Muscle of leg (tissue), 11 donors: Measurements from ENCODE around the gene ARHGAP24. TPM values are rescaled to one million over a fixed set of nuclear protein-coding genes. Genes with fewer than 3 reads are reported as not detected.

Experiments used
- DNase-seq: peaks from one replicate; pipeline ENCODE4 v3.0.0; 2013
- H3K27ac ChIP-seq: one replicate; pipeline ENCODE4 v1.5.1; 2013; ENCODE audit warnings: mild to moderate bottlenecking, low read length, control low read depth
- H3K27me3 ChIP-seq: one replicate; pipeline ENCODE4 v1.6.1; 2013; ENCODE audit warnings: low read length; ENCODE audit not compliant: control insufficient read depth, insufficient read depth
- H3K36me3 ChIP-seq: one replicate; pipeline ENCODE4 v1.6.1; 2013; ENCODE audit warnings: low read length; ENCODE audit not compliant: control insufficient read depth, insufficient read depth
- H3K4me1 ChIP-seq: one replicate; pipeline ENCODE4 v1.6.1; 2013; ENCODE audit warnings: low read length; ENCODE audit not compliant: control insufficient read depth, insufficient read depth
- H3K4me3 ChIP-seq: one replicate; pipeline ENCODE4 v1.5.1; 2013; ENCODE audit warnings: low read length, control low read depth
- H3K9me3 ChIP-seq: replicated peaks from 2 replicates; pipeline ENCODE4 v1.6.1; 2013; ENCODE audit warnings: low read depth, low read length; ENCODE audit not compliant: control insufficient read depth
- WGBS: methylation state at CpG from one replicate; pipeline ENCODE4 v1.1.5; 2013; ENCODE audit warnings: missing lambda C conversion rate; ENCODE audit not compliant: insufficient coverage; 5-methylcytosine and 5-hydroxymethylcytosine counted together
- polyA plus RNA-seq, 8 donors: library from polyadenylated mRNA; unstranded; fragments of 120-200 nt; gene quantifications; one replicate each; pipeline versions ENCODE4 v1.2.1 to v1.2.3, GENCODE V29; 2013; ENCODE audit warnings: inconsistent platforms in 1 of 8, low replicate concordance in 1 of 8; ENCODE audit not compliant: insufficient read length in 8 of 8, insufficient read depth in 1 of 8
- total RNA-seq: library from RNA; stranded (reverse); fragments of 120-200 nt; gene quantifications from one replicate; pipeline ENCODE4 v1.2.4, GENCODE V29; 2013

Gene ARHGAP24
- total and polyA plus RNA-seq, 9 donors, result 39.8 to 66.1 (median 48.9) TPM

DNA sequence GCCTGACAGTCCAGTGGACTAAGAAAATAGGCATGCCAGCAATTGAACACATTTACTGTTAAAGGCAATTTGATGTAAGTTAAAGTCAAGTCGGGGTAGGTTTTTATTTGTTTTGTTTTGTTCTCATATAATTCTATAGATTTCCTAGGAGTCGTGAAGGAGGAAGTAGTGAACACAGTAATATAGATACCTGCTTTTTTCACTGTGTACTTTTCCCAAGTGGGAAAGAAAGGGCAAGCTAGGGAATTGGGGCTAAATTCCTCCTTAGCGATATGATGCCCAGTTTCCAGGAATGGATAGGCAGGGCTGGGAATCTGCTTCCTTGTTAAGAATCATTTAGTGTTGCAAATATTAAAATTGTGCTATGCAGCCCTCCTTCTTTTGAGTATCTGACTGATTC lies 271.0 kb downstream of the ARHGAP24 start:
- Histone ChIP-seq H3K9me3 (no peaks in the 10 kb centered on the region), H3K36me3 (no peaks in the 10 kb centered on the region), H3K4me1 (peaks cover 6% of the 10 kb centered on the region), H3K27me3 (no peaks in the 10 kb centered on the region), H3K4me3 (no peak overlapping the region), H3K27ac (no peak overlapping the region)
- no CpG with 5 or more reads among the region's 3 CpGs for WGBS
- no peak for DNase-seq

DNA sequence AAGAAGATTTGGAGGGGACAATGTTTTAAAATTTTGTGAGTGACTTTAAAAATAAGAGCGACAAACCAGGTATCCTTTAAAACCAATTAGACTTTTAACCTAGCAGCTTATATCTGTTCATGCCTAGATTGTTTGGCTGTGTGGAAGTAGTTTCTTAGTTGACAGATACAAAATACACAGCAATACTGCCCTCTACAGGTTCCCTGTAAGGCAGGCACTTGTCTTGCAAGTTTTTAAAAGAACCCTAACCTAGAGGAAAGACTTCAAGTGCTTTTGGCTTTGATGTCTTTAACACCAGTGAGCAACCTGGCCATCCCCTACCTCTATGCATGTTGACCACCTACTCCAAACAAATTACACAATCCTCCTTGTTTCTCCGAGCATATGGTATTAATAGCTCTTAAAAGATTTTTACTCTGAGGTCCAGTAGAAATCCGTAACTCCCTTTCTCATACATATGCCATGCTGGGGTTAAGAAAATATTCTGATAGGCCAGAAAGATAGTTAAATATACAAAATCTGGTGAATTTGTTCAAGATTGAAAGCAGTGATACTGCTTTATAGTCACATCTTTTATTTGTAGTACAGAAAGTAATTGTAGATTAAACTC lies 273.0 kb downstream of the ARHGAP24 start:
- H3K27me3 ChIP-seq, result no peaks in the 10 kb centered on the region
- no peak overlapping the region for H3K4me3 ChIP-seq
- H3K36me3 ChIP-seq, result no peaks in the 10 kb centered on the region
- H3K9me3 ChIP-seq, result no peaks in the 10 kb centered on the region
- DNase-seq, result peak; percentile 94
- no peak overlapping the region for H3K27ac ChIP-seq
- peaks cover 4% of the 10 kb centered on the region for H3K4me1 ChIP-seq
- WGBS, result no CpG with 5 or more reads among the region's 3 CpGs

DNA sequence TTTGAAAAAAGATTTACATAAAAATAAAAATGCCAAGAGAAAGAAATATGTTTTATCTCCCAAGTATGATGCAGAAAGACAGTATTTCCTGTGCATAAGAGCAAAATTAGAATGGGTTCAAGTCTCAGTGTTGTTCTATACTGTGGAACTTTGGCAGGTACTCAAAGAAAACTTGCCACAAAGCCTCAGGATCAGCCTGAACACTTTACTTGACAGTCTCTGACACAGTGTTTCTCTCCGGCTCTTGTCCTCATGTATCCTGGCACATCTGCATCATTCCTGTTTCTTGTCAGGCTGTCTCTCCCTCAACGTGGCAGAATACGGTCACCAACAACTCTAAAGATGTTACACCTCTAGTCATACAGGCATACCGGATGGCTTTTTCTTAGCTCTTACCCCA lies 273.7 kb downstream of the ARHGAP24 start:
- no peaks in the 10 kb centered on the region for H3K9me3 ChIP-seq
- no peak for DNase-seq
- peaks cover 4% of the 10 kb centered on the region for H3K4me1 ChIP-seq
- no peaks in the 10 kb centered on the region for H3K27me3 ChIP-seq
- no peak overlapping the region for H3K4me3 ChIP-seq
- H3K36me3 ChIP-seq, result no peaks in the 10 kb centered on the region
- WGBS, result 64% methylated on average over 4 of the region's 4 CpGs
- H3K27ac ChIP-seq, result peak overlapping the region; percentile 33

DNA sequence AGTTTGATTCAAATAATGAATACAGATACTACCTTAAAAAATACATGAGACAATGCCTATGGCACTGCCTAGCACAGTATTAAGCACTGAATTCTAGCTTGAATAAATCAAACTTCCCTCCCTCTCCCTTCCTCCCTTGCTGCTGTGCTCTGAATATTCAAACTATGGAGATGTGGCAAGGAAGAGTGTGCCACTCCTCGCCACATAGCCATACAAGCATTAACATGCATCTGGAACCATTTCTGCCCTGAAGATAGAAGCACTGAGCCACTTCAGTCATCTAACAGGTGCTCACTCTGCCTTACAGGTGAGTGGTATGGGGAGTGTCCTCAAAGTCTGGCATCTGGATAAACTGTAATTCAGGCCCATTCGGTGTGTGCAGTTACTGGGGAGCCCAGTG lies 276.9 kb downstream of the ARHGAP24 start:
- H3K4me3 ChIP-seq, result no peak overlapping the region
- 20% methylated on average over 1 of the region's 2 CpGs for WGBS
- H3K9me3 ChIP-seq, result no peaks in the 10 kb centered on the region
- no peaks in the 10 kb centered on the region for H3K36me3 ChIP-seq
- H3K27ac ChIP-seq, result no peak overlapping the region
- DNase-seq, result no peak
- peaks cover 4% of the 10 kb centered on the region for H3K4me1 ChIP-seq
- no peaks in the 10 kb centered on the region for H3K27me3 ChIP-seq

DNA sequence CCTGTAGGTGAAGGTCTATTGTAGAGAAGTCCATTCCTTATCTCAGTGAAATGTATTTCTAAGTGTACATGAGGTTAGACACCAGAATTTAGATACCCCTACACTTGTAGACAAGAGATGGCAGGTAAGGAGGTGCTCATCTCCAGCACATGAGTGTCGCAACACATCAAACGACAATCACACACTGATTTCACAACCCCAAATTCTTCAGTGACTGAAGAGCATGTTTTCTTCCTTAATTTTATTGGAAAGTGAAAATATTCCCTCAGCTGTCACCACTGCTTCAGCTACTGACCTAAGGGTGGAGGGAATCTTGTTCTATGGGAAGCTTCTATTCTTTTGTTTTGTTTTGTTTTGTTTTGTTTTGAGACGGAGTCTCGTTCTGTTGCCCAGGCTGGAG lies 280.3 kb downstream of the ARHGAP24 start:
- no CpG with 5 or more reads among the region's 4 CpGs for WGBS
- Histone ChIP-seq H3K9me3 (no peaks in the 10 kb centered on the region), H3K4me1 (no peaks in the 10 kb centered on the region), H3K36me3 (peaks cover 2% of the 10 kb centered on the region), H3K4me3 (no peak overlapping the region), H3K27ac (no peak overlapping the region), H3K27me3 (no peaks in the 10 kb centered on the region)
- DNase-seq, result no peak

DNA sequence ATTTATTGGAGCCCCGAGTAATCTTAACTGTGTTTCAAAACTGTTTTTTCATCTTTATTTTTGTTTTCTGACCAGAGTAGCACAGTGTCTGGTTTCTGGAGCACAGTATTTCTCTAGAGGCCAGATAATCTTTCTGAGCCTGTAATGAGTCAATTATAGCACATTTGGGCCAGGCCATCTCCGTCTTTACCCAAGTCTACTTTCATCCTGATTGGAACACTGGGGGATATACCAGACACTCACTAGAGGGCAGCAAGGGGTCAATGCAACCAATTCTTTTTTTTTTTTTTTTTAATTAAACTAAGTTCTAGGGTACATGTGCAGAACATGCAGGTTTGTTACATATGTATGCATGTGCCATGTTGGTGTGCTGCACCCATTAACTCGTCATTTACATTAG lies 282.0 kb downstream of the ARHGAP24 start:
- DNase-seq, result peak; percentile 35
- WGBS, result no CpG with 5 or more reads among the region's 3 CpGs
- Histone ChIP-seq H3K4me3 (no peak overlapping the region), H3K27ac (no peak overlapping the region), H3K27me3 (no peaks in the 10 kb centered on the region), H3K9me3 (no peaks in the 10 kb centered on the region), H3K4me1 (peaks cover 6% of the 10 kb centered on the region), H3K36me3 (peaks cover 2% of the 10 kb centered on the region)

DNA sequence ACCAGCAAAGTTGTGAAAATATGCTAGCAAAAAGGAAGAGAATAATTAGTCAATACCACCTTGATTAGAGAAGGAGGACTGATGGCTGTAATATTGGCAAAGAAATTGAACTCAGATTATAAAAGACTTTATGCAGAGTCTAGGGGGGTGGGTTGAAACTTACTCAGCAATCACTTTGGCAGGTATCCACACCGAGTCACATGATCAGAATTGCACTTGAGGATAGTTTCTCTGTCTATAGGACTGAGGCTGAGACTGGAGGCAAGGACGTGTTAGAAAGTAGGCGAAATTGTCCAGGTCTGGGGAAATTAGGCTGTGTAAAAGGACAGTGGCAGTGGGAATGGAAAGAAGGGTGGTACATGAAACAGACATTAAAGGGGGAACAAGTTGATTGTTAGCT lies 284.4 kb downstream of the ARHGAP24 start:
- WGBS, result 79% methylated on average over 3 of the region's 3 CpGs
- no peaks in the 10 kb centered on the region for H3K27me3 ChIP-seq
- peaks cover 13% of the 10 kb centered on the region for H3K4me1 ChIP-seq
- H3K4me3 ChIP-seq, result no peak overlapping the region
- H3K9me3 ChIP-seq, result no peaks in the 10 kb centered on the region
- peak overlapping the region; percentile 62 for H3K27ac ChIP-seq
- DNase-seq, result no peak
- H3K36me3 ChIP-seq, result peaks cover 2% of the 10 kb centered on the region

DNA sequence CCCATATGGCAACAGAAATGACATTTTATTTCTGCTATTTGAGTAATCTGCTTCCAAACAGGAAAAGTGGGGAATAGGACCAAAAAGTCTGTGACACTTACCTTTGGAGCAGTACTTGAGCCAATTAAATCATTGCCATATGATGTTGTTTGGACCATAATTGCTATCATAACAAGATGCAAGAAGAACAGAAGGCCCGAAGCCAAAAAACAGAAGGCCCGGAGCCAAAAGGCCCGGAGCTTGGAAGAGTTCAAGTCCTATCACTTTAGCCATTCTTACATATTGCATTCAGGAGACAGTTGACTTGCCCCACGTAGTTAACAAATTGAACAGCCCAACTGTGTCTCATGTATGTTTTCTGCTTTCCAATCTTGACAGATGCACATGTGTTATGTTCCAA lies 285.6 kb downstream of the ARHGAP24 start:
- Histone ChIP-seq H3K4me1 (peaks cover 13% of the 10 kb centered on the region), H3K27me3 (no peaks in the 10 kb centered on the region), H3K4me3 (no peak overlapping the region), H3K27ac (peak overlapping the region; percentile 62), H3K36me3 (peaks cover 2% of the 10 kb centered on the region), H3K9me3 (no peaks in the 10 kb centered on the region)
- peak; percentile 90 for DNase-seq
- WGBS, result 28% methylated on average over 4 of the region's 4 CpGs

DNA sequence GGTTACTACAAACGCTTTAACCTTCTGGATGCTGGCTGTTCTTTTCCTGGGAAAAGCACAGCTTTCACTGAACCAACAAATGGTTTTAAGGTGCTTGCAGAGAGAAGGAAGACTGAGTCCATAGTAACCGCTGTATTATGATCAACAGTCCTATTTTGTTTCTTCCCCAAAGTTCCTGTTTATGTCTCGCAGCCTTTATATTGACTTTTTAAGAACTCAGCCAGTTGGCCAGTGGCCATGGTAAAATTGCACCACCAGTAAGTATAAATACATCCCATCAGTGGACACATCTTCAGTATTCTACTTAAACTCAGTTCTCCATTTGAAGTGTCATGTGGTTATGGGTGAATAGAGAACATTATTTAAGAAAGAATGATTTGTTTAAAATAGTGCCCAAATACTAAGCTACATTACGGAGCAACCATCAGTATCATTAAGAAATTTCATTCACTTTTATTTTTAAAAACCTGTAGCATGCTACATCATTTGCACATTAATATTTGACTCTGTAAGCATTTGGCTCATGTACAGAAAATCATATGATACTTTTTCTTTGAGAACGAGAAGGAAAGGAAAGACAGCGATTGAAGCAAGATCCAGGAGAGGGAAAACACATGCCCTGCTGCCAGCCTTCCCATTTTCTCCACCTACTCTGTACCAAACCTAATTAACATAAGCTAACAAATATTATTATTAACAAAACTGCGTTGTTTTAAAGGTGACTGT lies 287.0 kb downstream of the ARHGAP24 start:
- Histone ChIP-seq H3K4me1 (peaks cover 13% of the 10 kb centered on the region), H3K27ac (peak overlapping the region; percentile 84), H3K9me3 (no peaks in the 10 kb centered on the region), H3K27me3 (no peaks in the 10 kb centered on the region), H3K36me3 (peaks cover 2% of the 10 kb centered on the region), H3K4me3 (no peak overlapping the region)
- WGBS, result 60% methylated on average over 1 of the region's 7 CpGs
- peak; percentile 95 for DNase-seq

DNA sequence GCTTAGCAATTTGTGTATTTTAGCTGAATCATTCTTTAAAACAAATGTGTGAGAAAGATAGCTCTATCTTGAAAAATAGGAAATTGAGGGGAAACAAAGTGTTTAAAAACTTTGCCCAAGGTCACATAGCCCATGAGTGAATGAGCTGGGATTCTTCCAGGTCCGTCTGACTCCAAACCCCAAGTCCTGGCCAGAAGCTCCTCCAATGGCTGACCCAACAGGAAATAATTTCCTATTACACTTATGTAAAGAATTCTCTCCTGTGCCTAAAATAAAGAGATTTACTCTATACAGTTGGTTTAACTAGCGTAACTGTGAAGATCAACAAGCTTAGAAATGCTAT lies 287.6 kb downstream of the ARHGAP24 start:
- WGBS, result no CpG with 5 or more reads among the region's 2 CpGs

More for the DNA sequence above, 287.6 kb downstream of the ARHGAP24 start:
- H3K36me3 ChIP-seq, result peaks cover 2% of the 10 kb centered on the region
- peak; percentile 90 for DNase-seq
- no peaks in the 10 kb centered on the region for H3K9me3 ChIP-seq
- H3K4me3 ChIP-seq, result no peak overlapping the region
- H3K27me3 ChIP-seq, result no peaks in the 10 kb centered on the region
- peaks cover 13% of the 10 kb centered on the region for H3K4me1 ChIP-seq
- H3K27ac ChIP-seq, result peak overlapping the region; percentile 84
